Anterior cingulate cortex (tissue), 58 donors: ENCODE measurements around the gene TYRP1.
"Not testable (repeated sequence)": the region's sequence is repeated elsewhere in the genome, so short reads cannot be mapped to it uniquely, and the experiment has no call there.

Experiments
- DNase-seq, 58 donors: peaks; one replicate each; lab custom pipeline; 2025; lab: John Stamatoyannopoulos, UW

The TYRP1 gene

GRCh38 chr9:12693141-12693540, at the start of gene TYRP1:
TSS of gene TYRP1 (plus strand) at chr9:12693385. CDS start at chr9:12693997, 612 bp downstream.
- DNase-seq: no peak

- no peak for DNase-seq
Observed at GRCh38 chr9:12643686-12644085, 49.5 kb upstream of the TYRP1 start.

- no peak for DNase-seq
Observed at GRCh38 chr9:12648925-12649324, 44.3 kb upstream of the TYRP1 start.

- no peak for DNase-seq
Observed at GRCh38 chr9:12651125-12651524, 42.1 kb upstream of the TYRP1 start.

- DNase-seq: no peak
Observed at GRCh38 chr9:12652973-12653372, 40.2 kb upstream of the TYRP1 start.

- no peak for DNase-seq
Observed at GRCh38 chr9:12656803-12657202, 36.4 kb upstream of the TYRP1 start.

GRCh38 chr9:12657233-12657632, 36.0 kb upstream of the TYRP1 start:
- DNase-seq: no peak

GRCh38 chr9:12657998-12658397, 35.2 kb upstream of the TYRP1 start:
- DNase-seq: no peak

- DNase-seq: peak in 1 of 58 donors; percentile 3
Observed at GRCh38 chr9:12658531-12659209, 34.5 kb upstream of the TYRP1 start.

- no peak for DNase-seq
Observed at GRCh38 chr9:12659220-12659619, 34.0 kb upstream of the TYRP1 start.

- DNase-seq: no peak
Observed at GRCh38 chr9:12666813-12667212, 26.4 kb upstream of the TYRP1 start.

- DNase-seq: no peak
Observed at GRCh38 chr9:12667892-12668291, 25.3 kb upstream of the TYRP1 start.

- DNase-seq: no peak
Observed at GRCh38 chr9:12670006-12670405, 23.2 kb upstream of the TYRP1 start.

GRCh38 chr9:12674961-12675360, 18.2 kb upstream of the TYRP1 start:
- DNase-seq: no peak

- not testable (repeated sequence) for DNase-seq
Observed at GRCh38 chr9:12677462-12678126, 15.6 kb upstream of the TYRP1 start.

GRCh38 chr9:12680341-12680740, 12.8 kb upstream of the TYRP1 start:
- no peak for DNase-seq

GRCh38 chr9:12680757-12681156, 12.4 kb upstream of the TYRP1 start:
- DNase-seq: no peak

- DNase-seq: no peak
Observed at GRCh38 chr9:12681620-12682019, 11.6 kb upstream of the TYRP1 start.

- no peak for DNase-seq
Observed at GRCh38 chr9:12684974-12685373, 8.2 kb upstream of the TYRP1 start.

- DNase-seq: no peak
Observed at GRCh38 chr9:12689233-12689632, 4.0 kb upstream of the TYRP1 start.

GRCh38 chr9:12694013-12694412, 828 bp downstream of the TYRP1 start:
- DNase-seq: no peak

- DNase-seq: peak in 1 of 58 donors; percentile 2
Observed at GRCh38 chr9:12695474-12695873, 2.3 kb downstream of the TYRP1 start.
